Measurements from ENCODE around the gene KCNQ5.
A peak's percentile ranks its signal among the peaks of the same experiment; 100 is the strongest.
"Not testable (repeated sequence)": the region's sequence is repeated elsewhere in the genome, so short reads cannot be mapped to it uniquely, and the experiment has no call there.

The KCNQ5 gene

DNA sequence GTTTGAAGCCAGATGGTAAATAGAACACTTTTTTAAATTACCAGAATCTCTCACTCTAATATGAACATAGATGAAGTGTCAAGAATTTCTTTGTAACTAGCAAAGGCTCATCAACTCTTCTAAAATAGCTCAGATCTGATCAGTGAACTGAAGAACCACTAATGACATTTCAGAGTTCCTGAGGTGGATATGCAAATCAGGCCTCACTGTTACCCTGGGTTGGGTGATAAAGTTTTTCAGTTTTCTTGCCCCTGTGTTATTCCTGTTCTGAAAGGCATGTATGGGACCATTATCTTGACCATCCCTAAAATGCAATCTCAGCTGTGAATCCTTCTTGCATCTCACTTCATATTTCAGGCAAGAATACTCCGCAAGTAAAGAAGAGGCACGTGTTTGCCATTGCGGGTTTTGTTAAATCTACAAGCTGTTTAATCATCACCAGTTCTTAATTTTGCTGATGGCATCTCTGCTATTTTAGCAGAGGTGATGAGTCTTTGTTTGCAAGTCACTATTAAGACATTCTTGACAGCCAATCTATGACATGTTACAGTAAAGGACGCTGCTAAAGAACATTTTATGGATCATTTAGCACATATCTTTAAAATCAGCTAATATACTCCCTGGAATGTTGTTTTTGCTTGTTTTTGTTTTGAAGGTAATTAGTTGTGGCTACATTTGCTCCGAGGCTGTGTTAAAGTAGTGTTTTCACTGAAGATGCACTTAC is 555.5 kb downstream of the KCNQ5 start:
- TF ChIP-seq, protein P1, sequence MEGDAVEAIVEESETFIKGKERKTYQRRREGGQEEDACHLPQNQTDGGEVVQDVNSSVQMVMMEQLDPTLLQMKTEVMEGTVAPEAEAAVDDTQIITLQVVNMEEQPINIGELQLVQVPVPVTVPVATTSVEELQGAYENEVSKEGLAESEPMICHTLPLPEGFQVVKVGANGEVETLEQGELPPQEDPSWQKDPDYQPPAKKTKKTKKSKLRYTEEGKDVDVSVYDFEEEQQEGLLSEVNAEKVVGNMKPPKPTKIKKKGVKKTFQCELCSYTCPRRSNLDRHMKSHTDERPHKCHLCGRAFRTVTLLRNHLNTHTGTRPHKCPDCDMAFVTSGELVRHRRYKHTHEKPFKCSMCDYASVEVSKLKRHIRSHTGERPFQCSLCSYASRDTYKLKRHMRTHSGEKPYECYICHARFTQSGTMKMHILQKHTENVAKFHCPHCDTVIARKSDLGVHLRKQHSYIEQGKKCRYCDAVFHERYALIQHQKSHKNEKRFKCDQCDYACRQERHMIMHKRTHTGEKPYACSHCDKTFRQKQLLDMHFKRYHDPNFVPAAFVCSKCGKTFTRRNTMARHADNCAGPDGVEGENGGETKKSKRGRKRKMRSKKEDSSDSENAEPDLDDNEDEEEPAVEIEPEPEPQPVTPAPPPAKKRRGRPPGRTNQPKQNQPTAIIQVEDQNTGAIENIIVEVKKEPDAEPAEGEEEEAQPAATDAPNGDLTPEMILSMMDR (IDR thresholded peaks at IDR 0.05; ENCODE audit: low read depth, low read length): no peak

DNA sequence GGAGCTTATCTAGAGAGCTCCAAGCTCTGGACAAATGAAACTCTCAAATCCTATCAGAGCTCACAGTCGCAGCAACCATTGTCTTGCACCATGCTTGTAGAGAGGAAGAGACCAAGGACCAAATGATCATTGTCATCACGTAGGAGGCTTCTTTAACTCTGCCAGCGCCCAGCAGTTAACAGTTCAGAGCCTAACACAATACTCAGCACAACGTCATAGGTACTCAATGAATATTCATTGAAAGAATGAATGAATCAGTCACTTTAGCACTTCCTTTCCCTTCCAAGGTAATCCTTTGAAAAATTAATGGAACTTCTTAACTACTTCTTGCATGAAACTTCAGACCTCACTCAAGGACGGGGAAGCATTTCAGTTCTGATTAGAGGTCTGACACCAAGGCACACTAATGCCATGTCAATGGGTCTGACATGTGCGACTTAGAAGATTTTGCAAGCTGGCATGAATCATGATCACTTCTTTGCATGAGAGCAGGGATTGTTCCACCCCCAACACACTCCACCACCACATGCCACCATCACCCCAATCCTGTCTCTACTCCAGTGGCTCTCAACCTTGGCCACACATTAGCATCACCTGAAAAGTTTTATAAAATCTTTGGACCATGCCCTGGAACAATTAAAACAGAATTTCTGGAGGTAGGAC is 558.3 kb downstream of the KCNQ5 start:
- TF ChIP-seq, protein P1 (IDR thresholded peaks at IDR 0.05; ENCODE audit: low read depth, low read length): no peak
- DNase-seq (ENCODE audit: extremely low read depth, low read depth): no peak

More for the DNA sequence above, 555.5 kb downstream of the KCNQ5 start:
- no peak for DNase-seq (ENCODE audit: extremely low read depth, low read depth)

DNA sequence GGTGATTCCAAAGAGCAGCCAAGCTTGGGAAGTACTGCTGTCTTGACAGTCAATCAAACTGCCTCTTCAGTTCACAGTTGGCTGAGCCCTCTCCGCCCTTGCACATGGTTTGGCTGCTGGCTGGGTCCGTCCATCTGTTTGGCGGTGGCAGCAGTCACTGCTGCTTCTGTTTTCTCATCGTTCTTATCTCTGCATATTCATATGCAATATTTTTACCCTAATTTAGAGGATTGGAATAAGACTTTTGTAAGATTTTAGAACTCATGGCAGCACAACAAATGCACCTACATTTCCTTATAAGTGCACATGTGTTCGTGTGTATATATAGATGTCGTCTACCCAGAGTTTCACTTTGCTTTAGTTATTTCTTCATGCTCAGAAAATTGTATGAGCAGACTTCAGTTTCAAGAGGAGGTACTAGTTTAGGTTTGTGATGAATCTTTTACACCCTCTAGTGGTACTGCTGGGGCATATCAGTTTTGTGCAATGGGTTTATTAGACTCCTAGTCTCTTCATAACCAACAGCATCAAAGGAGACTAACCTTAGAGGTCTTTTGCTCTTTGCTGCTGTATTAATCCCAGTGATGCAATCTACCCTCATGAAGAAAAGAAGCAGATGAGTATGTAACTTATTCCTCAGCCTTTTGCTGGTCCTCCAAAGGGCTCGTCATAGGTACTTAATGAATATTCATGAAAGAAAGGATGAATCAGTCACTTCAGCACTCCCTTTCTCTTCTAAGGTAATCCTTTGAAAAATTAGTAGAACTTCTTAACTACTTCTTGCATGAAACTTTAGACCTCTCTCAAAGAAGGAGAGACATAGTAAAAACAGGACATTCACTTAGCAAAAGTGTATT is 559.1 kb downstream of the KCNQ5 start:
- TF ChIP-seq, protein P1 (IDR thresholded peaks at IDR 0.05; ENCODE audit: low read depth, low read length): peak; percentile 87

DNA sequence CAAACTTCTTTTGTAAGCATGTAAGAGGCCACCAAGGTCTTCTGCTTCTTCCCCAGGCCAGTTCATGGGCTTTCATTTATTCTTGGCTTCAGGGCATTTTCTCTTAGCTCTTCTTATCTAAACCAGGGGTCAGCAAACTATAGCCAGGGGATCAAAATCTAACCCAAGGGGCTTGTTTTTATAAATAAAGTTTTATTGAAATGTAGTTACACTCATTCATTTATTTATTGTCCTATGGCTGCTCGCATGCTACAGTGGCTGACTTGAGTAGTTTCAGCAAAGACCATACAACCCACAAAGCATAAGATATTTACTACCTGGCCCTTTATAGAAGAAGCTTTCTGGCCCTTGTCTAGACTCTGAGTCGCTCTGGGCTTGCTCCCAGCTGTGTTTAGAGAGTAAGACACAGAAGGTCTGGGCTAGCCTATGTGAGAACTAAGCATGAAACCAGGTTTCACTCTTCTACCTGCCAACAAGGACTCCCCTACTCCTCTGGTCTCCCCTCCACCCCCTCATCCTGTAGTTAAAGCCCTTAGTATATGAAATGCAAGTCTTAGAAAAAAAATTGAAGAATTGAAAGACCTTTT is 560.2 kb downstream of the KCNQ5 start:
- TF ChIP-seq, protein P1 (IDR thresholded peaks at IDR 0.05; ENCODE audit: low read depth, low read length): no peak
- no peak for DNase-seq (ENCODE audit: extremely low read depth, low read depth)

More for the DNA sequence above, 559.1 kb downstream of the KCNQ5 start:
- peak; percentile 60 for DNase-seq (ENCODE audit: extremely low read depth, low read depth)

DNA sequence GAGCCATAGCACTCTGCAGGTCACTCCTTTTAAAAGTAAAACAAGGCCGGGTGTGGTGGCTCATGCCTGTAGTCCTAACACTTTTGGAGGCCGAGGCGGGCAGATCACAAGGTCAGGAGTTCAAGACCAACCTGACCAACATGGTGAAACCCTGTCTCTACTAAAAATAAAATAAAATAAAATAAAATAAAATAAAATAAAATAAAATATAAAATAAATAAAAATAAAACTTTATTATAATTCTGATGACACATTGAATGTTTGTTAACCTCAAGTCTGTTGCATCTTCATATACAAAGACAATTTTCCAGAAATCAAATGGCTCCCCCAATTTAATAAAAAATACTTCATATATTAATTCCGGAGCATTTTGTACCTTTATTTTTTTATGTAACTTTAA is 571.4 kb downstream of the KCNQ5 start:
- not testable (repeated sequence) for DNase-seq (ENCODE audit: extremely low read depth, low read depth)

DNA sequence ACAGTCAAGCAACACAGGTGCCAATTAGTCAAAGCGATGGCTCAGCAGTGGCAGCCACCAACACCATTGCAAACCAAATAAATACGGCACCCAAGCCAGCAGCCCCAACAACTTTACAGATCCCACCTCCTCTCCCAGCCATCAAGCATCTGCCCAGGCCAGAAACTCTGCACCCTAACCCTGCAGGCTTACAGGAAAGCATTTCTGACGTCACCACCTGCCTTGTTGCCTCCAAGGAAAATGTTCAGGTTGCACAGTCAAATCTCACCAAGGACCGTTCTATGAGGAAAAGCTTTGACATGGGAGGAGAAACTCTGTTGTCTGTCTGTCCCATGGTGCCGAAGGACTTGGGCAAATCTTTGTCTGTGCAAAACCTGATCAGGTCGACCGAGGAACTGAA is 572.9 kb downstream of the KCNQ5 start:
- no peak for DNase-seq (ENCODE audit: extremely low read depth, low read depth)
- TF ChIP-seq, protein P1 (IDR thresholded peaks at IDR 0.05; ENCODE audit: low read depth, low read length): no peak

DNA sequence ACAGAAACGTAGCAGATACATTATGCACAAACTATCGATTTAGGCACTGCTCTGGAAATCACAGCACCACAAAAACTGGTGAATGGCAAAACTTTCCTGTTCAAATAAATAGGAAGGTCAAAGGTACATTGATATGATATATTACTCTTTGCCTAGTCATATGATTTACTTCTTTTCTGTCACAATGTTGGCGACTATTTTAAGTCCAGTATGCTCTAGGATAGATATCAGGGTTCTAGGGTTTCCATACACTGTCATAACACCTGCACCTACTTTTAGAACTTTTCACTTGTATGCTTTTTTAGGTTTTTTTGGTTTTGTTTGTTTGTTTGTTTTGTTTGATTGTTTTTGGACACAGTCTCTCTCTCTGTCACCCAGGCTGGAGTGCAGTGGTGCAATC is 578.4 kb downstream of the KCNQ5 start:
- no peak for DNase-seq (ENCODE audit: extremely low read depth, low read depth)
- TF ChIP-seq, protein P1 (IDR thresholded peaks at IDR 0.05; ENCODE audit: low read depth, low read length): no peak

Data from AG09319 (cell line).